ENCODE measurements around the gene KCNQ2.

The KCNQ2 gene

DNA sequence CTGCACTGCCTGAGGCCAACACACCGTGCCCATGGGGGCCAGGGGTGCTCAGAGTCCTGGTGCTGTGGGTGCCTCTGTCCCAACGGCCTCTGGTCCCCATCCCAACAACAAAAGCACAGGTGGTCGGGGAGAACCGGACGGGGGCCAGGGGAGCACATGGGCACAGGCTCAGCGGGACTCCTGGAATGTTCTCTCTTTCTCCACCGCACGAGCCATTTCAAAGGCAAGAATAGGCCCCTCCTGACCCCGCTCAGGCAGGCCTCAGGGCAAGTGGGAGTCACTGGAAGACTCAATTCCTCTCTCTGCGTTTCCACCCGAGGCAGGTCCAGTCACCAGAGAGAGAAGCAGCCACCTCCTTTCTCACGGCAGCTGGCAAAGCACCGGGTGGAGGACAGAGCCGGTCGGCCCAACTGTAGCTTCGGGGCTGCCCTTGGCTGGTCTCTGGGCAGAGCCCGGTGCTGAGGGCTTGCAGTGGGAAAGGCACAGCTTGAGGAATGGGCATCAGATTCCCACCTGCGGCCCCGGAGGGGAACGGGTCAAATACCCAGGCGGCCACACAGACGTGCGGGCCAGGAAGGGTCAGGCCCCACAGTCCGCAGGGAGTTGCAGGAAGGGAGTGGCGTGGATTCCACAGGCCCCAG lies 55.2 kb downstream of the KCNQ2 start:
- DNase-seq (ENCODE audit: low read depth in 2 of 2) = no peak

DNA sequence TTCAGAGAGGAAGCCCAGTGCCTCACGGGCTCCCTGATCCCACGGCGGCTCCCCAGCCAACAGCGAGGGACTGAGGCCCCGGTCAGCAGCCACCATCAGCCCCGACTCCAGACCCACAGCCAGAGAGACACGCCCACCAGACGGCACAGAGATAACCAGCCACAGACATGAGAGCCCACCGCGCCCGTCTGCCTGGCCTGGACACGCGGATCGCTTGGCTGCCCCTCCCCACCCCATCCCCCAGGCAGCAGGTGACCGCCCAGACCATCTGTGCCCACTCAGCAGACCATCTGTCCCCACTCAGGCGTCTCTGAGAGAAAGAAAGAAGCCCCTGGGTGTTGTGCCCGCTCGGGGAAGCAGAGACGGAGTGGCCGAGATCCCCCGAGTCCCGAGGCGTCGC lies 55.8 kb downstream of the KCNQ2 start:
- DNase-seq (ENCODE audit: low read depth in 2 of 2) = no peak

DNA sequence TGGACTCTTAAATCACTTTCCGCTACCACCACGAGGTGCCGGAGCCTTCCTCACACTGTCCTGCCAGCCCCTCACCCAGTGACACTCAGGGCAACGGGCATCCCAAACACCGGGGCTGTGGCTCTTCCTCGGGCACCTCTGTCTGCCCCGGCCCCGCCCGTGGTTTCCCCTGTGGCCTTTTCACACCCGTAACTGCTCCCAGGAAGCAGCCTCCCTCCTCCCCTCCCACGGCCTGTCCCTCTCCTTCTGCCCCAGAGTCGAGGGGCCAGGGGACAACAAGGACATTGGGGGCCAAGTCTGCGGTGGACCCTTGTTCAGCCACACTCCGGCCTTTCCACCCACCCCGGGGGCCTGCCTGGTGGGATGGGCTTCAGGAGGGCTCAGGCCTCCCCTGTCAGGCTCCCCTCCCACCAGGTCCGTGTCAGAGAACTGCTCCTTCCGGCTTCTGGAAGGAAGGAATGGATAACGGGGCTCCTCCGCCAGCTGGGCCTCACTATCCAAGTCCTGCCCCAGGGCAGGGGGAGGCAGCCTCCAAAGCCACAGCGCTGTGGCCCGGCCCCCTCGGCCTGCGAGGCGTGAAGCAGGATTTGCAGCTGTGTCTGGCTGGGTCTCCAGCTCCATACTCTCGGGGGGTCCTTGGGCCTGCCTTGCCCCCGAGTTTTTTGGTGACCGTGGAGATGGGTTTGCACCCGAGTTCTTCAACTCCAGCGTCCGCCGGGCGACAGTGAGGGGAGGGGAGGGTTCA lies 56.6 kb downstream of the KCNQ2 start:
- no peak for DNase-seq (ENCODE audit: low read depth in 2 of 2)

DNA sequence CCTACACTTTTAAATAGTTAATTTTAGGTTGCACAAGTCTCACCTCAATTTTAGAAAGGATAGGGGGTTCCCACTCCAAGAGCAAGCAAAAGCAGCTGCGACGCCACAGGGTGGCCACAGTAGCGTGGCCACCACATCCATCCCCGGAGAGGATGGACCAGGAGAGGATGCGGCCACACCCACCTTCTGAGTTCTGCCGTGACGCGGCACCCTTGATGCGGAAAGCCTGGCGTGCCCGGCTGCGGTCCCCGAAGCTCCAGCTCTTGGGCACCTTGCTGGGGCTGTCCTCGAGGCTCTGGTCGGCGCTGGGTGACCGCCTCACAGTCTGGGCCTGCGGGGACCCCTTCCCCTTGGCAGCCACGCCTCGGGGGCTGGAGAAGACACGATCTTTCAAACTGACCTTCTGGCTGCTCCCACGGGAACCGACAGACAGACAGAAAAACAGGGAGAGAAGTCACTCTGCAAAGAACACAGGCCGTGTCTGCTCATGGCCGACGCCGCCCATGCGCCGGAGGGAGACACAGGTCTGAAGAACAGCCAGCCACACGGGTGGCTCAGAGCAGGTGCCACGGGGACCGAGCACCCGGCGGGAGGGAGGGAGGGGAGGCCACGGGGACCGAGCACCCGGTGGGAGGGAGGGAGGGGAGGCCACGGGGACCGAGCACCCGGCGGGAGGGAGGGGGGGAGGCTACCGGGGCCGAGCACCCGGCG lies 57.6 kb downstream of the KCNQ2 start:
- DNase-seq (ENCODE audit: low read depth in 2 of 2) = no peak

DNA sequence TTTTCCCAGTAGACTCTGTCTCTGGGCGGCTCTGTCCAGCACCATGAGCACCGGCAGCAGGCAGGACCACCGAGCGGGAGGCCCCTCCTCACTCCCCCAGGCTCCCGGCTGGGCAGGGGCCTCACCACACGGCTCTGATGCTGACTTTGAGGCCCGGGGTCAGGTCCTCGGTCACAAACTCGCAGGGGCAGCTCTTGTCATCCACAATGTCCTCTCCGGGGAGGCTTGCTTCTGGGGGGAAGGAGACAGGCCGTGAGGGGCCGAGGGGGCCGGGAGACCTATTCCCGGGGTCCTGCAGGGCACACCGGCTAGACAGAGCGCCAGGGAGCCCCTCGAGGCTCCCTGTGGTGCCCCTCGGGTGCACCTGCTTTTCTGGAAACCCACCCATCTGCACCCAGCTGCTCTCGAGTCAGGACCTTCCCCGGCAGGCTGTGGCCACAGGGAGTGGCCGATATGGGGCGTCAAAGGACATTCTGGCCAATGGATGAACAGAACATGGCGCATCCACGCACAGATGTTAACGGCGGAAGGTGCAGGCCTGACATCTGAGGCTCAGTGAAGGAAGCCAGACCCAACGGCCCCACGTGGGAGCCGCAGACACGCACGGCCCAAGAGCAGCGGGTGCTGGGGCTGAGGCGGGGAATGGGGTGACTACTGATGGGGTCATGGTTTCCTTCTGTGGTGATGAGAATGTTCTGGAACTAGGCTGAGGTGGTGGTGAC lies 58.3 kb downstream of the KCNQ2 start:
- DNase-seq (ENCODE audit: low read depth in 2 of 2) = no peak

DNA sequence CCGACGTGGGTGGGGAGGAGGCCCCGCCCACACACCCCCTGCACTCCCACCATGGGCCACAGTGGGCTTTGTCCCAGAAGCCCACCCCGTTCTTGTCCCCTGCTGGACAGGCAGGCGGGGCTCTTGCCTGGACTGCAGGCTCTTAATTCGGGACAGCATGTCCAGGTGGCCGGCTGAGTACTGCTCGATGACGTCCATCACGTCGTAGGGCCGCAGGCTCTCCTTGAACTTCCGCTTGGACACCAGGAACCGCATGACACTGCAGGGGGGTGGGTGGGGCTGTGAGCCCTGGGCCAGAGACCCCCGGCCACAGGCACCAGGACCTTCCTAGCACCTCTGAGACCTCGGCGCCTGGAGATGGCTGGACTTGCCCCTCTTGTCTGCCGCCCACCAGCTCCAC lies 59.1 kb downstream of the KCNQ2 start:
- no peak for DNase-seq (ENCODE audit: low read depth in 2 of 2)

DNA sequence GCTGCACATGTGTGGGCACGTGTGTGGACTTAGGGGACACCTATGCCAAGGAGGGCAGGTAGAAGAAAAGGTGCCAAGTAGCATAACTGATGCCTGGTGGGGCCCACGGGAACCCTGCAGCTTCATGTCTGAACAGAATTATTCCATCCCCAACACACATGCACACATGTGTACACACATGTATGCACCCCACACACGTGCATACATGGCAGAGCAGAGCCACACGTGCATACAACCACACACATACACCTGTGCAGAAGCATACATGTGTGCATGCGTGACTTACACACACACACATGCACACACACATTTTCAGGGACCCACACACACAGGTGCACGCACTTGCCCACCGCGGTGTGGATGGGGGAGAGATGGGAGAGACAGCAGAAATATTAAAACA lies 59.6 kb downstream of the KCNQ2 start:
- DNase-seq (ENCODE audit: low read depth in 2 of 2) = no peak

DNA sequence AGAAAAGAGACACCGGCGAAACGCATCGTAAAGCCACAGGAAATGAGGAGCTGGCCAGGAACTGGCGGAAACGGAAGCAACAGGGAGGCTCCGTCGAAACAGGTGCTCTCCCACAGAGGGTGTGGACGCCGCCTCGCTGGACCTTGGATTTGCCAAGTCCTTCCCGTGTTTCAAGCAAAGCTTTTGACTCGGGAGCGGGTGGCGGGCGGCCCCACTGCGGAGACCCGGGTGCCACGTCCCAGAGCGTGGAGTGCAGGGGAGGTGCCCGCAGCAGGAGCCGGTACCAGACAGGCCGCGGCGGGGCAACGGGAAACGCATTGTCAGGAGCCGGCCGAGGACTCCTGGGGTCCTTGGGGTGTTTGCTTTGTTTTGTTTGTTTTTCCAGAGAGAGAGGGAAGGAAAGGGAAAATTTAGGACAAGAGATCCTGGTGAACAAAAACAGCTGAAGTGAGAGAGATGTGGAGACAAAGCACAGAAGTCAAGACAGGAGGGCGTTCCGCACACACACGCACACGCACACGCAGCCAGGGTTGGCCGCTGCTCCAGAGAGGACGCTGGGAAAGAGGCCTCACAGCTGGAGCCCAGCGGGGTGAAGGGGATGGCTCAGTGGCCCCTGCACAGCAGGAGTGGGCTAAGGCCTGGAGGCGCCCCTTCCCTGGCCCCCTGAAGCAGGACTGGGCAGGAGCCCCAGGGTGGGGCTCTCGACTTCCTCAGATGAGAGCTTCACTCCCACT lies 60.4 kb downstream of the KCNQ2 start:
- DNase-seq (ENCODE audit: low read depth in 2 of 2) = no peak

DNA sequence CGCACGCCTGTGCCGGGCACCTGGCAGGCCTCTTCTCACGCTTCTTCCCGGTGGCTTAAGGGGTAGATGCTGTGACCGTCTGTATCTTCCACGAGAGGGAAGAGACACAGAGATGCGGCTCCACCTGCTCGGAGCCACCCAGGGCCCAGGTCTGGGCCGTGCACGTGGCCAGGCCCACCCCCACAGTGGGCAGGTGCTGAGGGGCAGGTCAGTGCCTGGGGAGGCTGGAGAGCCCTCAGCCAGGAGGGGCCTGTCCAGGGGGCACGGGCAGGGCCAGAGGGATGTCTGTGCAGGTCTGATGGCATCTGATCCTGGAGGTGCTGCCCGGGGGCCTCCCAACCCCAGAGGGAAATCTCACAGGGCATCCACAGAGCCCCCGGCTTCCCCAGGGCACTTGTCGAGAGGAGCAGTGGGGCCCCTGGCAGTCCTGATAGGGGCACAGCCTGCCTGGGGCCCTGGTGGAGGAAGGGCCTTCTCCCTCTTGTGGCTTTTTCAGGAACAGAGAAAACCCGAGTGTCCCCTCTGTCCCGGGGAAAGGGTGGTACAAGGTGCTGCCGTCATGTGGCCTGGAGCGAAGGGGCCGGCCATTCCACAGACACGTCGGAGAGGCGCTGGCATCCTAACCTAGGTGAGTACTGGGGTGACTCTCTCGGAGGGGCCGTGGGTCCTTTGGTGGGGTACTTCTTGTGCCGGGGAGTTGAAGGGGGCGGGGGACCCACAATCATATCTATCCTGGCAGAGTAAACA lies 61.1 kb downstream of the KCNQ2 start:
- DNase-seq (ENCODE audit: low read depth in 2 of 2) = no peak

DNA sequence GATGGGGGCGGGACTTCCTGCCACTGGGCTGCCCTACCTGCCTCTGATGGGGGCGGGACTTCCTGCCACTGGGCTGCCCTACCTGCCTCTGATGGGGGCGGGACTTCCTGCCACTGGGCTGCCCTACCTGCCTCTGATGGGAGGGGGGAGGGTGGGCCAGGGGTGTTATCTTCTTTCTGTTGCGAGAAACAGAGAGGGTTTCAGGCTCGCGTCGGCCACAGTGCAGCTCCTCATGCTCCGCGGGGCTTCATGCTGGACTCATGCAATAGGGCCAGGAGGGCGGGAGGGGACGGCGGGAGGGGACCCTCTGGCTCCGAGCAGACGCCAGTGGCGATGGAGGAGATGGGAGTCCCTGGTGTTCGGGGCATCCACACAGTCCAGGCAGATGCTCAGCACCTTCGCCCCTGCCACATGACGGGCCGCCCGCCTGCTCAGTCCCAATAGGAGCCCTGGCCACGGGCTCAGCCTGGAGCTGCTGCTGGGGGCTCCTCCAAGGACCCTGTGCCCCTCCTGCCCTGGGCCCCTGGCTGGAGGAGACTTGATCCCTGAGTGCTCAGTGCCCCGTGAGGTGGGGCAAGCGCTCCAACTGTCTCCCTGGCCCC lies 62.5 kb downstream of the KCNQ2 start:
- no peak for DNase-seq (ENCODE audit: low read depth in 2 of 2)

DNA sequence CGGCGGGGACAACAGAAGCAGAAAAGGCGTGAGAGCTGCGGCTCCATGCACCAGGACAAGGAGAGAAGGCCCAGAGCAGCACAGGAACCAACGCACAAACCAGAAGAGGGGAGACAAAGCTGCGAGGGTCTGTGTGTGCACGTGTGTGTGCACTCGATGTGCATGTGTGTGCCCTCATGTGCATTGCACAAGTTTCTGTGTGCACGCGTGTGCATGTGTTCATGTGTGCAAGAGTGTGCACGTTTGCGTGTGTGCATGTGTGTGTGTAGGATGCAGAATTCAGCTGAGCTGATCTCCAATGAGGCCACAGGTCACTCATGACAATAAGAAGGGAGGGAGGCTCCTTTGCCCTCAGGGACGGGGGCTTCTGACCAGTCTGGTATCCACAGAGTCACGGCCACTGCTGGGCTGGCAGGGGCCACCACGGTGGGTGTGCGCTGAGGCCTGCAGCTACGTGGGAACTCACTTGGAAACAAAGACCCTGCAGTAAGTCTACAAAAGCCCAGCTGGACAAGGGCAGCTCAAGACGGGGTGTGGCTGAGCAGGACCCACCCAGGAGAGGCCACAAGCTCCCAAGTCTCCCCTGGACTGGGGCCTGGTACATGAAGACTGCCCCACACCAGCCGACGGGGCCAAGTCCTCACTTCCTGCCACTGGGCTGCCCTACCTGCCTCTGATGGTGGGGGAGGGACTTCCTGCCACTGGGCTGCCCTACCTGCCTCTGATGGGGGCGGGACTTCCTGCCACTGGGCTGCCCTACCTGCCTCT lies 63.2 kb downstream of the KCNQ2 start:
- no peak for DNase-seq (ENCODE audit: low read depth in 2 of 2)

DNA sequence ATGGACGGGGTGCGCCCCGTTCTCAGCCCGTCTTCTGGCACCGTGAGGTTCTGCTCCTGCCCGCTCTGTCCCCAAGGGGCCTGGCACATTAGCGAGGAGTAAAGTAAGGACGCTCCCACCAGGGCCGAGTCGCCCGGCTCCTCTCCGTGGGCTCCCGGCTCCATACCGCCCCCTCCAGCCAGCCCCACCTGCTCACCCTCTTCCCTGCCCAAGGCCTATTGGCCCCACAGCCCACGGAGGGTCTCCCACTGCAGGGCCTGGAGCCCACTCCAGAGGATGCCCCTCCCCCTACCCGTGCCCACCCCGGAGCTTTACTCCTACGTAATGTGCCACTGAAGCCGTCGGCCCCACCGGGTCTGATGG lies 63.8 kb downstream of the KCNQ2 start:
- DNase-seq (ENCODE audit: low read depth in 2 of 2) = no peak

DNA sequence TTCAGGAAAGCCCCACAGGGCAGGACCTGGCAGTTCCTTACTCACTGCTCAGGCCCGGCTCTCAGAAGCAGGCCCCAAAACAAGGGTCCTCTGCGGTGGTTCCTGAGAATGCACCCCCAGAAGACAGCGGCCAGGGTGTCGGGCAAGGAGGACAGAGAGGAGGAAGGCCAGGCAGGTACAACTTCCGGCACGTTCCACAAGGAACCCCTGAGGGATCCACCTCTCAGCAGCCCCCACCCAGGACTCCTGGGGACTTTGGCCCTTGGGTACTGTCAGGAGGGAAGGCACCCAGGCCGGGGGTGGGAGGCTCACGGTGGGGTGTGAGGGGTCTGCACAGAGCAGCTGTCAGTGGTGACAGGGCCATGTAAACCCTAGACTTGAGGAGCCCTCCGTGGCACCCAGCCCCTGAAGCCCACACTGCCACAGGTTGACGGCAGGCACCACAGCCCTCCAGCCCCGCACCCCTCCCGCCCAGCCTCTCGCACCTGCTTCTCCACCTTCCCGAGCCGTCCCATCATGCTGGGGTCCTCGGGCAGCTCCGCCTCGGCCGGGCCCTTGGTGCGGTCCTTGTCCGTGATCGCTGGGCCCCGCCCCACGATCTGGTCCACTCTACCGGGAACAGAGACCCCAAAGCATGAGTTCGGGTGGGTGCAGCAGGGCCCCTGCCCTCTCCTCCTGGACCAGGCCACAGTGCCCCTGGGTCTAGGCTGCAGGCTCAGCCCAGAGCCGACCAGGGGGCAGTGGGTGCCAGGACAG lies 64.3 kb downstream of the KCNQ2 start:
- DNase-seq (ENCODE audit: low read depth in 2 of 2) = no peak

DNA sequence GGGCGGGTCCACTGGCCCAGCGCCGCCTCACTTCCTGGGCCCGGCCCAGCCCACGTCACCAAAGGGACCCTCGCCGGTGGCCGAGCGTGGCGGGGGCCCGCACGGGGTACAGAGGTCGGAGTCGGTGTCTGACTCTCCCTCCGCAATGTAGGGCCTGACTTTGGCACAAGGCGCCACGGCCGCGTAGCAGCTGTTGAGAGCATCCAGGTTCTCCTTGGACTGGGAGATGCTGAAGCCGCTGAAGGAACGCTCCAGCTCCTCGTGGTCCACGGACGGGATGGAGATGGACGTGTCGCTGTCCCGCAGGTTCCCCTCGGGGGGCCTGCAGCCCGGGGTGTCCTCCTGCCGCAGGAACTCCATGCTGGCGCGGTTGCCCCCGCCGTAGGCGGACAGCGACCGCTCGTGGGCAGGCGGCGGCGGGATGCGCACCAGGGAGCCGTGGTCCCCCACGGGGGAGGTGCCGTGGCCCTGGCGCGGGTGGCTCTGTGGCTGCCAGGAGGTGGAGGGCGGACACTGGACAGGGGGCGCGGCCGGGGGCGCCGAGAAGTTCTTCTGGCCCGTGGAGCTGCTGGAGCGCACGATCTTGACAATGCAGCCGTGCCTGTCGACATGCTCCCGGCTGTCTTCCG lies 65.7 kb downstream of the KCNQ2 start:
- DNase-seq (ENCODE audit: low read depth in 2 of 2) = no peak

DNA sequence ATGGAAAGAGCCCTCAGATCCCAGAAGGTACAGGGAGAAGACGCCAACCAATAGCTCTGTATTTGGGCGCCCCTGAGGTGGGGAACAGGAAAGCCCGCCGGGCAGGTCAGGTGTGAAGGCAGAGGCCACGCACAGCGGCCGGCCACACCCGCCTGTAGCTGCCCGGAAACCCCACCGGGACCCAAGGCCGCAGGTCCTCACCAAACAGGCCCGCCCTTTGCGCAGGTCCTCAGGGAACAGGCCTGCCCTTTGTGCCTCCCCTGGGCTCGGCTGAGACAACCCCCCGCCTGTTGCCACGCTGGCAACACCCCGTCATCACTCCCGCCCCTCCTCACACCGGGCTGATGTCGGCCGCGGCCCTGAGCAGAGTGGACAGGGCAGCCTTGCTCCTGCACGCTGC lies 66.4 kb downstream of the KCNQ2 start:
- no peak for DNase-seq (ENCODE audit: low read depth in 2 of 2)

DNA sequence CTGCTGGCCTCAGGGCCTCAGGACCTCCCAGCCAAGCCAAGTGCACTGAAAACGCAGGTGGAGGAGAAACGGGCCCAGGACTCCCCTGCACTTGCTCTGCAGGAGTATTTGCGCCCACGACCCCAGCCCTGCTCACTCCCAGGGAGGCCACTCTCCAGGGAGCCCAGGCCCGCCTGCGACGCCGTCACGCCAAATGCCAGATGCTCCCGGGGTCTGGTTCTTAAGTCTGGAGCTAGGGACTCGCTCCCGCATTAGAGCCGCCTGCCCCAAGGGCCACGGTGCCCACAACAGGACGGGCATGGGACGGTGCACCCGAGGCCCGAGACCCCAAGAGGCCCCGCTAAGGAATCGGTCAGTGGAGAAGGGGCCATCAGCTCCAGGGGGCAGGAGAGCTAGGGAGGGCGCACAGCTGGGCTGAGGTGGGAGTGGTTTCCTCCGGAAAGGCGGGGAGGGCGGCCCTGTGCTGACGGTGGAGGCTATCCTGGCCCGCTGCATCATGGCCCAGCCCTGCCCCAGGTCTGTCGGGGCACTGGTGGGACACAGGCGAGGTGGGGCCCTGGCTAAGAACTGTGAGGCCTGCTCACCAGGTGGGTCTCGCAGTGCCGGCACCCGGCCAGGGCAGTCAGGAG lies 67.2 kb downstream of the KCNQ2 start:
- DNase-seq (ENCODE audit: low read depth in 2 of 2) = no peak

DNA sequence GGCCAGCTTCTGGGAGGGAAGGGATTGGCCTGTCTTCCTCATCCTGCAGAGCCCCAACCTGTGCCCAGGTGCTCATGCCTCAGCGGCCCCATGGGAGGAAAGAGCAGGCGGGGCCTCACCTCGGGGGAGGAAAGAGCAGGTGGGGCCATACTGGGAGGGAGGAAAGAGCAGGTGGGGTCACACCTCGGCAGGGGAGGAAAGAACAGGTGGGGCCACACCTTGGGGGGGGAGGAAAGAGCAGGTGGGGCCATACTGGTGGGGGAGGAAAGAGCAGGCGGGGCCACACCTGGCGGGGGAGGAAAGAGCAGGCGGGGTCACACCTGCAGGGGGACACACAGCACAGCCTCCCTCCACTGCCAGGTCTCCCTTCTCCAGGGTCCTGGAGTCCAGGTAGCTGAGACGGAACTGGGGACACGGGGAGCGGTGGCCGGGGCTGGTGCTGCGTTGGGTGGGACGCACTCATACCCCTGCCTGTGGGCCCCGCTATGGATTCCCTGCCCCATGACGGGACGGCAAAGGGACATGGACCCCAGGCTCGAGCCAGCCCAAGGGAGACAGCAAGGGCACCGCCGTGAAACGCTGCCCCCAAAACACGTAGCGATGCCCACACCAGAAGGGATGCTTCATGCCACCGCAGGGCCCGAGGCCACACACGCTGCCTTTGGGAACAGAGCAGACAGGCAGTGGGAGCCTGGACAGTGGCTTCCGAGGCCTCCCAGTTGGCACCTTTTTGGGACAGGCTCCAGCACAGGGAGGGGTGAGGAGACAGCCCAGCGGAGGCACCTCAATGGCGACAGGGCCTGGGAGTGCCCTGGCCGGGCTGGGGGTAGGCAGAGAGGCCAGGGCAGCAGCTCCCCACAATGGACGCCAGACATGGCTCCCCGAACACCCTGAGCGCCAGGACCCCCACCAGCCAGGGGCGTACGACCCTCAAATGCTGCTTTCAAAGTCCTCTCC lies 68.0 kb downstream of the KCNQ2 start:
- DNase-seq (ENCODE audit: low read depth in 2 of 2) = no peak

All from stimulated activated CD8-positive, alpha-beta memory T cell treated with anti-CD3 and anti-CD28 coated beads, Interleukin-15, amount 100 ng/mL, for 4 hours (primary cell).